SK-N-SH treated with all-trans-retinoic acid at 6 μM for 48 hours (cell line): ENCODE results near the gene LRRC74B.

Experiments used
- ARNTL ChIP-seq: fragments of 450-650 bp; formaldehyde crosslinking; IDR thresholded peaks from 2 replicates; pipeline ENCODE4 v1.5.0; 2020; ENCODE audit warnings: low read depth, mild to moderate bottlenecking, moderate library complexity, borderline replicate concordance
- PATZ1 ChIP-seq: fragments of 250-450 bp; sonication (Bioruptor Pico); IDR thresholded peaks from 2 replicates; pipeline ENCODE4 v1.8.0; 2020; ENCODE audit warnings: mild to moderate bottlenecking, moderate library complexity, borderline replicate concordance
- ZFP30 ChIP-seq: fragments of 450-650 bp; formaldehyde crosslinking; IDR thresholded peaks from 2 replicates; pipeline ENCODE4 v1.5.0; 2022; ENCODE audit warnings: mild to moderate bottlenecking, moderate library complexity

DNA sequence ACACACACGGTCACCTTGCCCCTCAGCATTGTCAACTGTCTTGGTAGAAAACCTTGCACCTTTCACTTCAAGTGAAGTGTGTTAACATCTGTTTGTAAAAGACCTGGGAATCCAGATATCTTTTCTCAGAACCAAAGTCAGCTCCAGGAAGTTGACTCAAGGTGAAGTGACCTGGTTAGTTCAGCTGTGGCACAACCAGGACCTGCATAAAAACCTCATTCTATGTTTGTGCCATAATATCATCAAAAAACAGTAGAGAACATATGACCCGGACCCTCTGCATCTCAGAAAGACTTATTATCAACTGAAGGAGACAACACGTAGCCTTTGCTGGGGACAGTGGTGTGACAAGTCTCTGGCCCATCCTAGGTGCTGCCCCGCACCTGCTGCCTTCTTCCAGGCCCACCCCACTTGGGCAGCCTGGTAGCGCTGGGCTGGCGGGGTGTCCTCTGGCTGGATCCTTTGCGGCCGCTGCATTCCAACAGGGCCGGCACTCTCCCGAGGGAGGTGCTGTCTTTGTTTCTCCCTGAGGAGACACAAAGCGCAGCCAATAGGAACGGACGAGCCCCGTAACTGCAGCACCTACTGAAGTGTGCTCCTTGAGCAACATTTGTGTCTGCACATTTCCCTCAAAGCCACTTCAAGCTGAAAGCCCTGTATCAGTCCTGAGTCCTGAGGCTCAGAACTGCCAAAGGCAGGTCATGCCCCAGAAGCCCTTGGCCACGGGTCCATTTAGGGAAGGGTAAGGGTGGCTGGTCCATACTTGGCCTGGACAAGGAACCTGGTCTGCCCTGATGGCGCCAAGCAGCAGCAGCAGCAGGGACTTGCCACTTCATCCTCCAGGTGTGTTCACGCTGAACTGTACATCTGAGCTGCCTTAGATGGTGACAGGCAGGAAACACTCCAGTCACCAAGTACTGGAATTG, 25.2 kb downstream of the LRRC74B start:
- TF ChIP-seq PATZ1 (CRISPR knock-in tag), result no peak
- no peak for TF ChIP-seq ZFP30 (CRISPR knock-in tag)
- TF ChIP-seq ARNTL (CRISPR knock-in tag), result no peak
